K562 (cell line): ENCODE measurements around the gene ODAD3.

Experiments used
- CEBPB ChIP-seq: fragments of 450-650 bp; IDR thresholded peaks from 2 replicates; pipeline ENCODE4 v1.6.1; 2016; ENCODE audit warnings: missing genetic modification characterization, missing compliant biosample characterization
- COPS2 ChIP-seq: fragments of 450-650 bp; conservative IDR thresholded peaks from 2 replicates; pipeline ENCODE4 v1.6.1; 2016; ENCODE audit warnings: mild to moderate bottlenecking, moderate library complexity
- DPF2 ChIP-seq: fragments of 450-650 bp; IDR thresholded peaks from 2 replicates; pipeline ENCODE4 v1.6.1; 2016
- EZH2 ChIP-seq: IDR thresholded peaks from 2 replicates; pipeline ENCODE4 v1.6.1; 2012; ENCODE audit warnings: low read depth, mild to moderate bottlenecking, inconsistent platforms, low read length, borderline replicate concordance
- FOS ChIP-seq: IDR thresholded peaks from 3 replicates; pipeline ENCODE4 v1.6.1; 2011; ENCODE audit not compliant: insufficient read length; ENCODE audit errors: extremely low read depth
- KAT2B ChIP-seq: IDR thresholded peaks from one replicate; pipeline ENCODE4 v1.6.1; 2012; ENCODE audit warnings: low read depth, mild to moderate bottlenecking, control low read depth, inconsistent platforms, low read length, moderate library complexity
- NFYB ChIP-seq: IDR thresholded peaks from 2 replicates; pipeline ENCODE4 v1.6.1; 2011; ENCODE audit warnings: mild to moderate bottlenecking, moderate library complexity; ENCODE audit not compliant: insufficient read length; ENCODE audit errors: extremely low read depth
- POLR2A ChIP-seq: fragments of 450-650 bp; conservative IDR thresholded peaks from 2 replicates; pipeline ENCODE4 v1.6.1; 2016
- ZNF280A ChIP-seq: fragments of 450-650 bp; IDR thresholded peaks from 2 replicates; pipeline ENCODE4 v1.6.1; 2018; ENCODE audit warnings: mild to moderate bottlenecking, low read depth; ENCODE audit not compliant: partially characterized antibody
- TF ChIP-seq, protein P1 (sequence below), 2 experiments: fragments of 450-650 bp; IDR thresholded peaks; 2 replicates each; pipeline ENCODE4 v1.6.1; 2018; ENCODE audit warnings: mild to moderate bottlenecking in 2 of 2, low read depth in 1 of 2; ENCODE audit not compliant: partially characterized antibody in 2 of 2
- TF ChIP-seq, protein P2 (sequence below), 2 experiments: fragments of 450-650 bp; formaldehyde crosslinking in 1 of 2; IDR thresholded peaks; 2 replicates each; pipeline versions ENCODE4 v1.4.0 to v1.6.1; 2014 to 2020; ENCODE audit warnings: mild to moderate bottlenecking in 2 of 2, borderline replicate concordance in 1 of 2, low read depth in 1 of 2

GRCh38 chr19:11384778-11385129 is 50.2 kb downstream of the ODAD3 start:
- TF ChIP-seq, protein P1, sequence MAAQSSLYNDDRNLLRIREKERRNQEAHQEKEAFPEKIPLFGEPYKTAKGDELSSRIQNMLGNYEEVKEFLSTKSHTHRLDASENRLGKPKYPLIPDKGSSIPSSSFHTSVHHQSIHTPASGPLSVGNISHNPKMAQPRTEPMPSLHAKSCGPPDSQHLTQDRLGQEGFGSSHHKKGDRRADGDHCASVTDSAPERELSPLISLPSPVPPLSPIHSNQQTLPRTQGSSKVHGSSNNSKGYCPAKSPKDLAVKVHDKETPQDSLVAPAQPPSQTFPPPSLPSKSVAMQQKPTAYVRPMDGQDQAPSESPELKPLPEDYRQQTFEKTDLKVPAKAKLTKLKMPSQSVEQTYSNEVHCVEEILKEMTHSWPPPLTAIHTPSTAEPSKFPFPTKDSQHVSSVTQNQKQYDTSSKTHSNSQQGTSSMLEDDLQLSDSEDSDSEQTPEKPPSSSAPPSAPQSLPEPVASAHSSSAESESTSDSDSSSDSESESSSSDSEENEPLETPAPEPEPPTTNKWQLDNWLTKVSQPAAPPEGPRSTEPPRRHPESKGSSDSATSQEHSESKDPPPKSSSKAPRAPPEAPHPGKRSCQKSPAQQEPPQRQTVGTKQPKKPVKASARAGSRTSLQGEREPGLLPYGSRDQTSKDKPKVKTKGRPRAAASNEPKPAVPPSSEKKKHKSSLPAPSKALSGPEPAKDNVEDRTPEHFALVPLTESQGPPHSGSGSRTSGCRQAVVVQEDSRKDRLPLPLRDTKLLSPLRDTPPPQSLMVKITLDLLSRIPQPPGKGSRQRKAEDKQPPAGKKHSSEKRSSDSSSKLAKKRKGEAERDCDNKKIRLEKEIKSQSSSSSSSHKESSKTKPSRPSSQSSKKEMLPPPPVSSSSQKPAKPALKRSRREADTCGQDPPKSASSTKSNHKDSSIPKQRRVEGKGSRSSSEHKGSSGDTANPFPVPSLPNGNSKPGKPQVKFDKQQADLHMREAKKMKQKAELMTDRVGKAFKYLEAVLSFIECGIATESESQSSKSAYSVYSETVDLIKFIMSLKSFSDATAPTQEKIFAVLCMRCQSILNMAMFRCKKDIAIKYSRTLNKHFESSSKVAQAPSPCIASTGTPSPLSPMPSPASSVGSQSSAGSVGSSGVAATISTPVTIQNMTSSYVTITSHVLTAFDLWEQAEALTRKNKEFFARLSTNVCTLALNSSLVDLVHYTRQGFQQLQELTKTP (IDR thresholded peaks at IDR 0.05; ENCODE audit: low read depth in 1 of 2, partially characterized antibody in 2 of 2), result no peak
- TF ChIP-seq, protein P2, sequence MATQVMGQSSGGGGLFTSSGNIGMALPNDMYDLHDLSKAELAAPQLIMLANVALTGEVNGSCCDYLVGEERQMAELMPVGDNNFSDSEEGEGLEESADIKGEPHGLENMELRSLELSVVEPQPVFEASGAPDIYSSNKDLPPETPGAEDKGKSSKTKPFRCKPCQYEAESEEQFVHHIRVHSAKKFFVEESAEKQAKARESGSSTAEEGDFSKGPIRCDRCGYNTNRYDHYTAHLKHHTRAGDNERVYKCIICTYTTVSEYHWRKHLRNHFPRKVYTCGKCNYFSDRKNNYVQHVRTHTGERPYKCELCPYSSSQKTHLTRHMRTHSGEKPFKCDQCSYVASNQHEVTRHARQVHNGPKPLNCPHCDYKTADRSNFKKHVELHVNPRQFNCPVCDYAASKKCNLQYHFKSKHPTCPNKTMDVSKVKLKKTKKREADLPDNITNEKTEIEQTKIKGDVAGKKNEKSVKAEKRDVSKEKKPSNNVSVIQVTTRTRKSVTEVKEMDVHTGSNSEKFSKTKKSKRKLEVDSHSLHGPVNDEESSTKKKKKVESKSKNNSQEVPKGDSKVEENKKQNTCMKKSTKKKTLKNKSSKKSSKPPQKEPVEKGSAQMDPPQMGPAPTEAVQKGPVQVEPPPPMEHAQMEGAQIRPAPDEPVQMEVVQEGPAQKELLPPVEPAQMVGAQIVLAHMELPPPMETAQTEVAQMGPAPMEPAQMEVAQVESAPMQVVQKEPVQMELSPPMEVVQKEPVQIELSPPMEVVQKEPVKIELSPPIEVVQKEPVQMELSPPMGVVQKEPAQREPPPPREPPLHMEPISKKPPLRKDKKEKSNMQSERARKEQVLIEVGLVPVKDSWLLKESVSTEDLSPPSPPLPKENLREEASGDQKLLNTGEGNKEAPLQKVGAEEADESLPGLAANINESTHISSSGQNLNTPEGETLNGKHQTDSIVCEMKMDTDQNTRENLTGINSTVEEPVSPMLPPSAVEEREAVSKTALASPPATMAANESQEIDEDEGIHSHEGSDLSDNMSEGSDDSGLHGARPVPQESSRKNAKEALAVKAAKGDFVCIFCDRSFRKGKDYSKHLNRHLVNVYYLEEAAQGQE (IDR thresholded peaks at IDR 0.05; ENCODE audit: borderline replicate concordance), result no peak
- TF ChIP-seq, protein P2 (CRISPR knock-in tag; IDR thresholded peaks at IDR 0.05; ENCODE audit: low read depth), result no peak
- no peak for TF ChIP-seq EZH2
- TF ChIP-seq CEBPB, result no peak
- TF ChIP-seq KAT2B, result no peak
- no peak for TF ChIP-seq DPF2
- TF ChIP-seq NFYB, result no peak
- no peak for TF ChIP-seq FOS
- TF ChIP-seq ZNF280A, result no peak
- TF ChIP-seq COPS2, result no peak
- no peak for TF ChIP-seq POLR2A
